ENCODE measurements around the gene COG6. TPM values are rescaled to one million over a fixed set of nuclear protein-coding genes. Genes with fewer than 3 reads are reported as not detected.

COG6 gene
- 32.7 and 38.7 TPM in 2 replicates for total RNA-seq

- intact Hi-C loops (cut with micrococcal nuclease) = loop anchor here (2.0 to 5.0 kb wide), 2 partner anchors 53 to 618 kb away; partner anchors contain the start of genes LHFPL6, NHLRC3 and PROSER1
These were observed at the start of gene COG6 for GRCh38 chr13:39655569-39656324. Gene COG6 (plus strand): TSS chr13:39655662. CDS start chr13:39655727, 65 bp downstream.

DNA sequence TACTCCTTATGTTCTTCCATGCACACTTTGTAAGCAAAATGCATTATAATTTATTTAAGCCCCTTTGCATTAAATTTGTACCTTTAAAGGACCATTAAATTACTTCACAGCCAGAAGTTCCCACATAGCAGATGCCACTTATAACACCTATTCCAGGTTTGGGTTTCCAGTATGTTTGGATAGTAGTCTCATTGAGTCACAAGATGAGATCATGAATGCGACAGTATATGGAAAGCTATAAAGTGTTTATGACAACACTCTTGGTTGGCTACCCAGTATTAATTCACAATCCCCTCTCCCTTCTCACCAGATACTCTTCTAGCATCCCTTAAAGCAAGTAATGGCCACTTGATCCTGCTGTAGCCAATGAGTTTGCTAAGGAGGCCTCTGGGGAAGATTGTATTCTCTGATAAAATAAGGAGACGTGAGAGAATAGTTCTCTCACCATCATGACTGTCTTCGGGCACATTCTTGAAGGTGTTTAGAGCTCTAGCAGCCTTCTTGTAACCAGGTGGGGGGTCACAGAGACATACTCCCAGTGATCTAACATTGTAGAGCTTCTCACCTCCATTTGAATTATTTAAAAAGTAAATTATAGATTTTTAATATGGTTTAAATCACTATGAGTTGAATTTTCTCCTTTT lies 49.7 kb upstream of the COG6 start:
- intact Hi-C loops (cut with micrococcal nuclease) = no loop called here

- intact Hi-C loops (cut with micrococcal nuclease) = no loop called here
These were observed 47.6 kb upstream of the COG6 start for GRCh38 chr13:39607876-39608275.

DNA sequence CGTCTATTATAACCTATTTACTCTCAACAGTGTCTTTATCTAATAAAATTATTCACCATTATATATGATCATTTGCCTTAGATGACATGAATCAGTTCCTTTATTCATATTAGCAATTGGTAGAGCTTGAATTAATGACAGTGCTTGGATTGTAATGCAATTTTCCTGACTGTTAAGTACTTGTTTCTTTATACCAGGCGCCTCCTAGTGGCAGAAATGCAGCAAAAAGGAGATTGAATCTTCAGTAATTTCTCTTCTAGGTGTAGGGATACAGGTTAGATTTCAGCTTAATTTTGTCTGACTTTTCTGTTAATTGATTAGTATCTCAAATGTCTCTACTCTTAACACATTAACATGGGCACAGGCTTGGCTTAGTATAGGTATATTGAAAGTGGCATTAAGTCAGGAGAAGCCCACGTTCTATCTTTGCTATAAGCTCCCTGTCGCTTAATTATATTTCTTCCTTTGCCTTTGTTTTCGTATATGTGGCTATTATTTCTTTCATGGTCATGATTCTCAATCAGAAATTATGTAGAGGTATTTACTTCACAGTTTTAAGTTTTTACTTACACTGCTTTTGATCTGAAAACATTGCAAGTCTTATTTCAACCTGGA lies 43.3 kb upstream of the COG6 start:
- intact Hi-C loops (cut with micrococcal nuclease) = loop anchor here (10.0 kb wide), 1 partner anchor 337 kb away; no protein-coding TSS in a partner anchor

- intact Hi-C loops (cut with micrococcal nuclease) = loop anchor here (1.0 to 10.0 kb wide), 3 partner anchors 341 to 565 kb away; no protein-coding TSS in a partner anchor
These were observed 39.3 kb upstream of the COG6 start for GRCh38 chr13:39616087-39616694.

GRCh38 chr13:39618561-39618960 lies 36.9 kb upstream of the COG6 start:
- intact Hi-C loops (cut with micrococcal nuclease) = loop anchor here (10.0 kb wide), 1 partner anchor 344 kb away; no protein-coding TSS in a partner anchor

DNA sequence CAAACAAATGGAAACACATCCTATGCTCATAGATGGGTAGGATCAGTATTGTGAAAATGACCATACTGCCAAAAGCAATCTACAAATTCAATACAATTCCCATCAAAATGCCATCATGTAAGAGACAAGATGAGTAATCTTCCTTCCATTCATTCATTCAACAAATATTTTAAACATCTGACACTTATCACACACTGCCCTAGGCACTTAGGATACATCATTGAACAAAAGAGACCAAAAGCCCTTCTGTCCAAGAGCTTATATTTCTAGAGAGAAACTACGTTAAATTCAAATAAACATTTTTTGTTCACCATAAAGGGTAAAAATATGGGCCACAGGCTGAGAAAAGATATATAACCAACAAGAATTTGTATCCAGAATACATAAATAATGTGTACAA lies 32.0 kb upstream of the COG6 start:
- intact Hi-C loops (cut with micrococcal nuclease) = no loop called here

- intact Hi-C loops (cut with micrococcal nuclease) = no loop called here
These were observed 24.2 kb upstream of the COG6 start for GRCh38 chr13:39631307-39631706.

DNA sequence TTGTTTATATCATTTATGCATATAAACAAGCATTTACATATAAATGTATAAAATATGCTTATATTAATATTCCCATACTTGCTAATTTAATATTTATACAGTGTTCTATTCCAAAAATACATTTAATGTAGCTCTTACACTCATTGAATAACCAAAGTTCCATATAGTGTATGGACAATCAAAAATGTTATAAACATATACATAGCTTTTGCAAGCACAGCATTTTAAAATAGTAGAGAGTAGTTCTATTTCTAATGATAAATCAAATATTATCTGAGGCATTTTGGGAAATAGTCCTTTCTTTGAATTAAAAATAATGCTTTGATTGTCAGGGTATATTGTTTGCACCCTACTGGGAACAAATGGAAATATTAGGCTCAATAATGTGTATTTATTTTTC lies 22.5 kb upstream of the COG6 start:
- intact Hi-C loops (cut with micrococcal nuclease) = no loop called here

DNA sequence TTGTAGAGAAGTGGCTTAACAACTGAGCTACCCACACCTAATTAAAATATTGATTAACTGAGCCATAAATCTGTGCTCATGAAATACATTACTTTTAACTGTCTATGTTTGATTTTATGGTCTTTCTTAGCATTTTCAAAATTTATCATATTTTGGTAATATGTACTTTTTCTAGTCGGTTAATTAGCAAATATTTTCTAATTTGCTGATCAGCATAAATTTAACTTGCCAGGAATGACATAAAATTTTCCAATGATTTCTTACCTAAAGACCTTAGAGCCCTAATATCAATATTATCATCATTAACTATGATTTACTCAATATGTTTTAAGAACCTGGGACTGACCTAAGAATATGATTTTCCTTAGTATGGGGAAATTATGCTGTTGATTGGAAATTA lies 19.9 kb upstream of the COG6 start:
- intact Hi-C loops (cut with micrococcal nuclease) = no loop called here

GRCh38 chr13:39637890-39638289 lies 17.6 kb upstream of the COG6 start:
- intact Hi-C loops (cut with micrococcal nuclease) = no loop called here

DNA sequence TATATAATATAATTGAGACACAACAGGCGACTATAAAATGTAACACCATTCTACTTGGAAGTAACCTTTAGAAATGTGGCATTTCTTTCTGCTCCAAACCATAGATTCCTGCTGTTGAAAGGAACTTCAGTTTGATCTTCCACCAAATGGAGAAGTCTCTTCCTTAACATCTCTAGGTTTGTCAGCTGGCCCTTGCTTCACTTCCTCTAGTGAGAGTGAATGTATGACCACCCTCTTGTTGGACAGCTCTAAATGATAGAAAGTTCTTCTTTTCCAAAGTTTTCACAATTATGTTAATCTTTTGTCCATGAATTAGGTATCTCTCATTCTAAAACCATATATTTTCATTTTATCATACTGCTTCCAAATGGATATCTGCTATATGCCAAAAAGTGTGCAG lies 13.8 kb upstream of the COG6 start:
- intact Hi-C loops (cut with micrococcal nuclease) = no loop called here

DNA sequence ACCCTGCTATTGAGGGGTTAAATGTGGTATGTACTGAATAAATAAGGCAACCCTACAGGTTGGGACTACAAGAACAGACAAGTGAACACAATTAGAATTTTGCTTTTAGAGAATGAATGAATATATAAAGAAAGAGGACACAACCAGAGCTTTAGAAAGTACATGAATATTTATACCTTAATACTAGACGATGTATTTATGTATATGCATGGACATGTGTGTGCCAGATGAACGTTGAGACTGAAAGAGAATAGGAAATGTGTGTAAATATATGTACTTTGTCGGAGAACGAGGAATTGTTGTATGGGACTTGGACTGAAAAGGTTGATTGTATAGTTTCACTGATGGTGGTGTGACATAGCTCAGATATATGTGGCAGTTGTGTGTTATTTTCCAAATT lies 9.3 kb upstream of the COG6 start:
- intact Hi-C loops (cut with micrococcal nuclease) = no loop called here

DNA sequence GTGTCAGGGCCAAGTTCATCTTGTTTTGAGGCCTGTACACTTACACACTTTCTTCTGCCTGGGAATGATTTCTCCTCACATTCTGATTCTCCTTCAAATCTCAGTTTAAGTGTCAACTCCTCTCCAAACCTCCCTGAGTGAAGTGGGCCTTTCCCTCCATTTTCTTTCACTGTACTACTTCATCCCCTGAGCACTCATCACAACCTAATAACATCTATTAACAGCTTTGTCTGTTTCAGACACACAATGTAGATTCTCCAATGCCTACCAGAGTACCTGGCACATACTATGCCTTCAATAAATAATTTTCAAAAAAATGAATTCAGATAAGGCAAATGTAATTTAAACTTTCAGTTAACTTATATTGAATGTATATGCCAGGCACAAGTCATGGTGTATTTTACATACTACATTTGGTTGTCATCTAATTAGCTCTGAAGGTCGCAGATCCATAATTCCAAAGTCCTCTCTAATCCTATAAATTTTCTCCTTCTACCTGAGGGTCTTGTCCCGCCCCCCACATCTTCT lies 357 bp upstream of the COG6 start:
- intact Hi-C loops (cut with micrococcal nuclease) = loop anchor here (2.0 to 5.0 kb wide), 2 partner anchors 52 to 618 kb away; partner anchors contain the start of genes LHFPL6, NHLRC3 and PROSER1

- intact Hi-C loops (cut with micrococcal nuclease) = loop anchor here (5.0 kb wide), 1 partner anchor 619 kb away; the partner anchor contains the start of genes NHLRC3 and PROSER1
These were observed 839 bp downstream of the COG6 start for GRCh38 chr13:39656325-39656677.

GRCh38 chr13:39663508-39663907 lies 8.0 kb downstream of the COG6 start:
- intact Hi-C loops (cut with micrococcal nuclease) = no loop called here

DNA sequence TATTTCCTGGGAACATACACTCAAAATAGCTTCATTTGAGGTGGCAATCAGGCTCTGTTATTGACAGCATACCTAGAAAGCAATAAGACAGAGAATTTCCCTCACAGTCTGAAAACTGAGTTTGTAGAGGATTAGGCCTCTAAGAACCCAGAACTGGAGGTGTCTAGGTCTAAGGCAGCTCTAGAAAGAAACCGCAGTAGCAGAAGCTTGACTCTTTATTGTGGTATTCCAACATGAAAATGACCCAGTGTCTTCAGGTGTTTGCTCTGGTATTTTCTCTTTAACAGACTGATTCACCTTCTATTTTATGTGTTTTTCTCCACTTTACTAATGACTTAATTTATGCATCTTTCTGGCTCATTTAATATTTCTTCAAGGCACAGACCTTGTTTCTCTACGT lies 8.5 kb downstream of the COG6 start:
- intact Hi-C loops (cut with micrococcal nuclease) = no loop called here

DNA sequence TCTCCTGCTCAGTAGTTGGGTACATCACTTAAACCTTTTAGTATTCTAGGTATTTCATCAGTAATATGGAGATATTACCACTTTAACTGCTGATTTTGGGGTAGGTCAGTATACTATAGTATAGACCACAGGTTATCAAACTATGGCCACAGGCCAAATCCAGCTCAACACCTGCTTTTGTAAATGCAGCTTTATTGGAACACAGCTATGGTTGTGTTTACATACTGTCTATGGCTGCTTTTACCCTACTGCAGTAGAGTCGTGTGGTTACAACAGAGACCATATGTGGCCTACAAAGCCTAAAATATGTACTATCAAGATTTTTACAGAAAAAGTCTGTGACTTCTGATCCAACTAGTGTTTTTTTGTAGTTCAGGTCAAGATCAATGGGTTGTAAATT lies 10.3 kb downstream of the COG6 start:
- intact Hi-C loops (cut with micrococcal nuclease) = no loop called here

DNA sequence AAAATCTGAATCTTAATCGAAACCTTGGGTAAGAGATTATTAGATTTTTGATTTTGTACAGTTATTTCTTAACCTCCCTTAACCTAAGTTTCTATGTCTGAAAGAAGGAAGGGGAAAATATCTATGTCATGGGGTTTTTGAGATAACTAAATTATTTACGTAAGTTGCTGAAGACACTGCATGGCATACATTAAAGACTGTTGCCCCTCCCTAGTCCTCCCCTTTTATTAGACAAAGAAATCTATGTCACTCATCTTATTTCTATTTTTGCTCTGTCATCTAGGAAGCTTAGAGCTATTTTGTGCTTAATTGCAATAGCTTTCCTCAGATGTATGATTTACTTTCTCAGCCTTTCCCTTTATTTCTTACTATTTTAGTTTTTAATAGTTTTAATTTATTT lies 15.0 kb downstream of the COG6 start:
- intact Hi-C loops (cut with micrococcal nuclease) = loop anchor here (10.0 kb wide), 1 partner anchor 616 kb away; no protein-coding TSS in a partner anchor

DNA sequence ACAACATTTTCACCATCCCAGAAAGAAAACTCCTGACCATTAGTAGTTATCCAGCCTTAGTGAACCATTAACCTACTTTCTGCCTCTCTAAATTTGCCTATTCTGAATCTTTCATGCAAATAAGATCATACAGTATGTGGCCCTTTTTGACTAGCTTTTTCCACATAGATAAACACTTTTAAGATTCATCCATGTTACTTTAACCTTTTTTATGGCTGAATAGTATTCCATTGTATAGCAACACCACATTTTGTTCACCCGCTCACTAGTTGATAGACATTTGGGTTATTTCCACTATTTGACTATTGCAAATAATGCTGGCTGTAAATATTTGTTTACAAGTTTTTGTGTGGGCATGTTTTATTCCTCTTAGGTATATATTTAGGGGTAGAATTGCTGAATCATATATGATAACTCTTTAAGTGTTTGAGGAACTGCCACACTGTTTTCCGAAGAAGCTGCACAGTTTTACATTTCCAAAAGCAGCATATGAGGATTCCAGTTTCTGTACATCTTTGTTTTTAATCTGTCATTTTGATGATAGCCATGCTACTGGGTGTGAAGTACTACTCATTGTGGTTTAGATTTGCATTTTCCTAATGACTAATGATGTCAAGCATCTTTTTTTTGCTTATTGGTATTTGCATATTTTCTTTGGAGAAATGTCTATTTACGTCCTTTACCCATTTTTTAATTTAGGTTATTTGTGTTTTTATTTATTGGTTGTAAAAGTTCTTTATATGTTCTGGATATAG lies 17.1 kb downstream of the COG6 start:
- intact Hi-C loops (cut with micrococcal nuclease) = loop anchor here (10.0 kb wide), 1 partner anchor 618 kb away; no protein-coding TSS in a partner anchor
